ENCODE results near the gene PRIMPOL.

- TF ChIP-seq POLR2A (IDR thresholded peaks at IDR 0.05; ENCODE audit: low read length) (no peak), GATA1 (IDR thresholded peaks at IDR 0.05; ENCODE audit: low read depth, low read length) (no peak)
Measured at GRCh38 chr4:184732126-184732525, 82.6 kb downstream of the PRIMPOL start.

All from erythroblast (primary cell).